Measurements from ENCODE around the gene NIPAL3.

DNA sequence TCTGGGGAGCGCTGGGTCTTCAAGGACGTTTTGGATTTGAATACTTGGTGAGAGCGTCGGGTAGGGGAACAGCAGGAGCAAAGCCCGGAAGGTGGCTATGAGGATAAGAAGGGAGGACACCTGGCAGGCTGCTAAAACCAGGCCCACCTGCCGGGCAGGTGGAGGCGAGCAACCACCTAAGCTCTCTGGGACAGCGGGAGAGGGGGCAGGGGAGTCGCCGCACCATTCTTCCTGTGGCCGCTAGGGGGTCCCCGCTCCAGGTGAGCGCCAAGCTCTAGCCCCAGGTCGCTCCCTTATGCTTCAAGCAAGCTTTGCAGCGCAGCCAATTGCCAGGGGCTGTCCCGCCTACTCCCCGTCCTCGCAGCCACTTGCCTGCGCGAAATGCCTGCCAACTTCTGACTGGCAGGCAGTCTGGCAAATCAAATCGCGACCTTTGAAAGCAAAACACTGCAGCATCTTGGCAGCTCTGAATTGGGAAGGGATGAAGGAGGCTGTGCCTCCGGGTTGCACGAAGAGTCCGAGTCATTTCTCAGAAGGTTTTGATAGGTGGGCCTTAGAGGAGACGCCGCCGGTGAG lies at the start of gene NIPAL3:
- no peak for TF ChIP-seq POLR2A (IDR thresholded peaks at IDR 0.05; ENCODE audit: low read depth, low read length)
- TF ChIP-seq POLR2AphosphoS5 (IDR thresholded peaks at IDR 0.05; ENCODE audit: low read depth, low read length), result no peak
